CD8-positive, alpha-beta memory T cell (primary cell): ENCODE data around the gene RELN. TPM values are rescaled to one million over a fixed set of nuclear protein-coding genes. Genes with fewer than 3 reads are reported as not detected.

ENCODE experiments used
- CTCF ChIA-PET: fragments of 350-600 bp; sonication (Branson Sonifier 250); formaldehyde crosslinking; loops from one replicate; lab custom pipeline; 2021; ENCODE audit warnings: antibody characterized with exemption; lab: Charles Lee
- POLR2A ChIA-PET: fragments of 350-600 bp; sonication (Branson Sonifier 250); formaldehyde crosslinking; loops from one replicate; lab custom pipeline; 2021; ENCODE audit warnings: antibody characterized with exemption; lab: Charles Lee
- DNase-seq, 5 donors: peaks; one replicate each; pipeline versions ENCODE4 v3.0.0 to v3.0.0-alpha.2; 2020 to 2022; ENCODE audit warnings: mixed read lengths in 1 of 5
- H3K27ac ChIP-seq: one replicate; pipeline ENCODE4 v1.7.0; 2013; ENCODE audit warnings: low read depth, mild to moderate bottlenecking, low read length, moderate library complexity
- H3K27me3 ChIP-seq: 2 replicates; pipeline ENCODE4 v1.7.0; 2013; ENCODE audit warnings: low read length, mild to moderate bottlenecking; ENCODE audit not compliant: insufficient read depth, poor library complexity, severe bottlenecking
- H3K36me3 ChIP-seq: 2 replicates; pipeline ENCODE4 v1.7.0; 2013; ENCODE audit warnings: mild to moderate bottlenecking, low read length, moderate library complexity; ENCODE audit not compliant: insufficient read depth
- H3K4me1 ChIP-seq: 2 replicates; pipeline ENCODE4 v1.7.0; 2013; ENCODE audit warnings: mild to moderate bottlenecking, low read length, moderate library complexity; ENCODE audit not compliant: insufficient read depth
- H3K4me3 ChIP-seq: 2 replicates; pipeline ENCODE4 v1.7.0; 2013; ENCODE audit warnings: mild to moderate bottlenecking, low read length
- H3K9me3 ChIP-seq: 2 replicates; pipeline ENCODE4 v1.7.0; 2013; ENCODE audit warnings: mild to moderate bottlenecking, low read length
- H3K27ac Mint-ChIP-seq, 8 donors: one replicate each; pipeline ENCODE4 v1.8.0; 2020 to 2021; ENCODE audit warnings: mixed read lengths in 8 of 8, mild to moderate bottlenecking in 6 of 8, inconsistent platforms in 3 of 8, moderate library complexity in 3 of 8
- H3K27me3 Mint-ChIP-seq, 2 donors: one replicate each; pipeline ENCODE4 v1.8.0; 2020 to 2021; ENCODE audit warnings: mixed read lengths in 2 of 2, mild to moderate bottlenecking in 1 of 2, moderate library complexity in 1 of 2
- H3K36me3 Mint-ChIP-seq, 3 donors: one replicate each; pipeline ENCODE4 v1.8.0; 2020 to 2021; ENCODE audit warnings: mixed read lengths in 3 of 3, inconsistent platforms in 1 of 3, mild to moderate bottlenecking in 1 of 3
- H3K4me1 Mint-ChIP-seq, 3 donors: one replicate each; pipeline ENCODE4 v1.8.0; 2020 to 2021; ENCODE audit warnings: mixed read lengths in 3 of 3, inconsistent platforms in 1 of 3, mild to moderate bottlenecking in 1 of 3
- H3K4me3 Mint-ChIP-seq, 7 donors: one replicate each; pipeline ENCODE4 v1.8.0; 2020 to 2021; ENCODE audit warnings: mixed read lengths in 7 of 7, mild to moderate bottlenecking in 6 of 7, moderate library complexity in 4 of 7, inconsistent platforms in 2 of 7
- H3K9me3 Mint-ChIP-seq, 5 donors: one replicate each; pipeline ENCODE4 v1.8.0; 2020 to 2022; ENCODE audit warnings: mixed read lengths in 5 of 5, mild to moderate bottlenecking in 3 of 5, moderate library complexity in 2 of 5, inconsistent platforms in 1 of 5
- polyA plus RNA-seq: library from polyadenylated mRNA; unstranded; fragments of 300-500 nt; fragmentation: Illumina TruSeq; gene quantifications from one replicate; pipeline ENCODE4 v1.2.3, GENCODE V29; 2021
- total RNA-seq, 2 experiments: library from RNA; stranded (reverse); gene quantifications; one replicate each; pipeline ENCODE4 v1.2.3, GENCODE V29; 2021

Gene RELN
- total and polyA plus RNA-seq, 3 experiments from 2014 or later = not detected

DNA sequence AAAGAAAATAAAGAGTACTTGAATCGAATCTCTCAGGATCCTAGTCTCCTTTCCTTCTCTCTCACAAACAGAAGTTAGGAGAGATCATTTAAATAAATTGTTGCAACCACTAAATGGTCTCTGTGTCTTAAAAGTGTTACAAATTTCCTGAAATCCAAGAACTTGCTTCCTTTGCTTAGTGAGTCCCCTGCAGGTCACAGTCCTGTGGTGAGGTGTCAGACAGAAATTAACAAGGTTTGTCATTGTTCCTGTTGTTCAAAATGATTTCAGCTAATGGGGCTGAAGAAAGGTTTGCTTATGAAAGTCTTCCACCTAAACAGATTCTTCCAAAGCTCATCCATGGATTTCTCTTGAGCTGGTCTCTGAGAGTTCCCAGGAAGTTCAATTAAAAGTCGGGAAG lies 391.9 kb downstream of the RELN start:
- no peak overlapping the region for H3K4me3 Mint-ChIP-seq
- H3K27me3 Mint-ChIP-seq = peaks cover 3 to 34% of the 10 kb centered on the region in 2 donors
- no peak overlapping the region for H3K27ac ChIP-seq
- no peaks in the 10 kb centered on the region for H3K36me3 Mint-ChIP-seq
- no peak for DNase-seq
- no peaks in the 10 kb centered on the region for H3K4me1 ChIP-seq
- ChIA-PET CTCF (no interaction called here), POLR2A (no interaction called here)
- no peaks in the 10 kb centered on the region for H3K27me3 ChIP-seq
- H3K9me3 ChIP-seq = no peaks in the 10 kb centered on the region
- H3K9me3 Mint-ChIP-seq = peaks cover 0 to 4% (median 0%) of the 10 kb centered on the region in 5 donors
- H3K36me3 ChIP-seq = no peaks in the 10 kb centered on the region
- H3K27ac Mint-ChIP-seq = no peak overlapping the region
- no peaks in the 10 kb centered on the region for H3K4me1 Mint-ChIP-seq
- no peak overlapping the region for H3K4me3 ChIP-seq

DNA sequence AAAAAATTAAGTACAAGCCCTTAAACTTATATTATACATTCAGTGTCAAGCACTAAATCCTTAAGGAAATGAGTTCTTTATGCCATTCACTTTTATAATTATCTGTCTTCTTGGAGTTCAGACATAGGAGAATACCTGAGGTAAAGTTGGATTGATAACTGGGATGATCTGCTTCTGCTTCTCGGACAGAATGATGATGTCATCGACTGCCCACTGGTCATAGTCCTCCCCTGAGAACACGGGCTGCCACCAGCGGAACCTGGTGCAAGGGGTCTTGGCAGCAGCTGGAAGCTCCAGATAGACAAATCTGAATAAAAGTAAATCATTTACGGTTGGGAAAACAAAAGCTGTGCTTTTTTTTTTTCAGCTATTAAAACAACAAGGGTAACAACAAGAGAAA lies 395.3 kb downstream of the RELN start:
- Mint-ChIP-seq H3K4me3 (no peak overlapping the region), H3K36me3 (no peaks in the 10 kb centered on the region), H3K9me3 (no peaks in the 10 kb centered on the region), H3K27ac (no peak overlapping the region), H3K4me1 (no peaks in the 10 kb centered on the region), H3K27me3 (peaks cover 1 to 24% of the 10 kb centered on the region in 2 donors)
- Histone ChIP-seq H3K27ac (no peak overlapping the region), H3K9me3 (no peaks in the 10 kb centered on the region), H3K27me3 (no peaks in the 10 kb centered on the region), H3K4me1 (no peaks in the 10 kb centered on the region), H3K4me3 (no peak overlapping the region), H3K36me3 (no peaks in the 10 kb centered on the region)
- ChIA-PET CTCF (no interaction called here), POLR2A (no interaction called here)
- DNase-seq = no peak

DNA sequence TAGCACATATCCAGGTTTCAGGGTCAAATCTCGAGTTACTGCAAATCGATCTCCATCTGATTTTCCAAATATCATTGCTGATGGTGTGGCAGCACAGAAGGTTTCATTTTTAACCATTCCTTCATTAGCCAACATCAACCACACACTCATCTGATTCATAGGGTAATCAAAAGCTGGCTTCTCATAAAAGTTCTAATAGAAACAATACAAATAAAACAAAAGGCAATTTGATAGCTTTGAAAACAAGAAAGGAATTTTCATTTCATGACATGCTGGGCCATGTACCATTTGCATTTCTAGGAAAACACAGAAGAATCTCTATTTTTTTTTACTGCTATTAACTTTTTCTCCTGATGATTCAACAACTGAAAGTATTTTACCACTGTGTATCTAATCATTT lies 395.8 kb downstream of the RELN start:
- Histone ChIP-seq H3K27me3 (no peaks in the 10 kb centered on the region), H3K27ac (no peak overlapping the region), H3K9me3 (no peaks in the 10 kb centered on the region), H3K4me1 (no peaks in the 10 kb centered on the region), H3K36me3 (no peaks in the 10 kb centered on the region), H3K4me3 (no peak overlapping the region)
- no peak for DNase-seq
- Mint-ChIP-seq H3K4me3 (no peak overlapping the region), H3K36me3 (no peaks in the 10 kb centered on the region), H3K9me3 (no peaks in the 10 kb centered on the region), H3K27me3 (peaks cover 1 to 24% of the 10 kb centered on the region in 2 donors), H3K27ac (no peak overlapping the region), H3K4me1 (no peaks in the 10 kb centered on the region)
- ChIA-PET POLR2A (no interaction called here), CTCF (no interaction called here)

DNA sequence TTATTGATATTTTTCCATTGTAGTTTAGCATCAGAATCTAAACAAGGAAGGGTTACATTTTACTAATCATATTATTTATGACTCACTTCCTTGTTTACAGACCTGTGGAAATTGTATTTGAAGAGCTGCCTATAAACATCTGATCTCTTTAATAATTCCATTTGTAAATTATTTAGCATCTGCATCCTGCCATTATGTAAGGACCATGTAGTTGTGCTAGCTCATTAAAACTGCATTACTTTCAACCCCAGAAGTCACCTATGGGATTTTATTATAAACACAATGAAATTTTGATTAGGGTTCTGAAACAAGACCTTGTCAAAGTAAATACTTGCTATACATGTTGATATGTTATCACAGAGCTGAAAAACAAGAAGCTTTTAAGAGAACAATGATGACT lies 396.6 kb downstream of the RELN start:
- Histone ChIP-seq H3K27ac (no peak overlapping the region), H3K4me3 (no peak overlapping the region), H3K27me3 (no peaks in the 10 kb centered on the region), H3K4me1 (no peaks in the 10 kb centered on the region), H3K36me3 (no peaks in the 10 kb centered on the region), H3K9me3 (no peaks in the 10 kb centered on the region)
- Mint-ChIP-seq H3K4me1 (no peaks in the 10 kb centered on the region), H3K4me3 (no peak overlapping the region), H3K9me3 (no peaks in the 10 kb centered on the region), H3K36me3 (no peaks in the 10 kb centered on the region), H3K27me3 (peaks cover 0 to 18% of the 10 kb centered on the region in 2 donors), H3K27ac (no peak overlapping the region)
- POLR2A ChIA-PET = no interaction called here
- CTCF ChIA-PET = no interaction called here
- DNase-seq = no peak

DNA sequence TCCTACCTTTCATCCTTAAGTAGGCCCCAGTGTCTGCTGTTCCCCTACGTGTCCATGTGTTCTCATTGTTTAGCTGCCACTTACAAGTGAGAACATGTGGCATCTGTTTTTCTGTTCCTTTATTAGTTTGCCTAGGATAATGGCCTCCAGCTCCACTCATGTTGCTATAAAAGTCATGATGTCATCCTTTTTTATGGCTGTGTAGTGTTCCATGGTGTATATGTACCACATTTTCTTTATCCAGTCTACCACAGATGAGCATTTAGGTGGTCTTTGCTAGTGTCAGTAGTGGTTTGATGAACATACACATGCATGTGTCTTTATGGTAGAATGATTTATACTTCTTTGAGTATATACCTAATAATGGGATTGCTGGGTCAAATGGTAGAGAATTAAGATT lies 397.3 kb downstream of the RELN start:
- Histone ChIP-seq H3K27ac (no peak overlapping the region), H3K4me3 (no peak overlapping the region), H3K9me3 (no peaks in the 10 kb centered on the region), H3K4me1 (no peaks in the 10 kb centered on the region), H3K27me3 (no peaks in the 10 kb centered on the region), H3K36me3 (no peaks in the 10 kb centered on the region)
- Mint-ChIP-seq H3K27ac (no peak overlapping the region), H3K9me3 (no peaks in the 10 kb centered on the region), H3K36me3 (no peaks in the 10 kb centered on the region), H3K4me1 (no peaks in the 10 kb centered on the region), H3K27me3 (peaks cover 0 to 16% of the 10 kb centered on the region in 2 donors), H3K4me3 (no peak overlapping the region)
- CTCF ChIA-PET = no interaction called here
- POLR2A ChIA-PET = no interaction called here
- no peak for DNase-seq

DNA sequence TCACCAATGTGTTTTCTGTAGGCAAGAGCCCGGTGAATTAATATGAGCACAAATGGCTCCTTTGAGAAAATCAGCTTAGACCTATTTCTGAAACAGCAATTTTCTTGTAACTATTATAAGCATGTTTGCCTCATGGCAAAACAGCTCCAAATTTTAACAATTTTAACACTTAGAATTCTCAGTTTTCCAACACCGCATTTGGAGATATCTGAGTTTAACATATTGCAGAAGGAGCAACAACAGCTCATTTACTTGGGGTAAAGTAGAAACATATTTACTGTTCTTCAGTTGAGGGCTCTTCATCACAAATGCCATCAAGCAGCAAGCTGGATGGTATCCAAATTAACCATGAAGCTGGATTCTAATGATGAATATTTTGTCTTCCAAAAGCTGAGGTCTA lies 409.4 kb downstream of the RELN start:
- Histone ChIP-seq H3K9me3 (no peaks in the 10 kb centered on the region), H3K27me3 (no peaks in the 10 kb centered on the region), H3K36me3 (no peaks in the 10 kb centered on the region), H3K4me1 (no peaks in the 10 kb centered on the region), H3K4me3 (no peak overlapping the region), H3K27ac (no peak overlapping the region)
- no peaks in the 10 kb centered on the region for H3K36me3 Mint-ChIP-seq
- ChIA-PET CTCF (no interaction called here), POLR2A (no interaction called here)
- H3K27me3 Mint-ChIP-seq = peaks cover 0 to 28% of the 10 kb centered on the region in 2 donors
- H3K4me1 Mint-ChIP-seq = no peaks in the 10 kb centered on the region
- no peak for DNase-seq
- H3K4me3 Mint-ChIP-seq = no peak overlapping the region
- H3K27ac Mint-ChIP-seq = no peak overlapping the region
- H3K9me3 Mint-ChIP-seq = no peaks in the 10 kb centered on the region

DNA sequence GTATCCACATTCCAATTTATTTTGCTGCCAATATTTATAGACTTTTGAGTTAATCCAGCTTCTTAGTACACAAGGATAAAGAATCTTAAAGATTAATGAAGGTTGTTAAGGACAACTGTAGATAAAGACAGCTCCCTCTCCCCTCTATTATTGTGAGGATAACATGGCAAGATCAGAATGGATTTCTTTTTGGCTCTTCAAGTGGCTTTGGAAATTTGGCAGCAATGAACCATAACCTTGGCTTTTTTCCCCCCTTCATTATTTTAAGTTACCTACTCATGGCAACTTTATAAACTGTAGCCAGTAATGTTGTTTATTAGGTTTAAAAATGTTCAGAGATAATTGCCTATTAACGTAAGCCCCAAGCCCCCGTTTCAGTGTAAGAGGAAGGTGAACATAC lies 412.4 kb downstream of the RELN start:
- H3K27ac ChIP-seq = no peak overlapping the region
- Mint-ChIP-seq H3K27me3 (peaks cover 0 to 27% of the 10 kb centered on the region in 2 donors), H3K4me3 (no peak overlapping the region), H3K9me3 (no peaks in the 10 kb centered on the region), H3K4me1 (no peaks in the 10 kb centered on the region), H3K36me3 (no peaks in the 10 kb centered on the region), H3K27ac (no peak overlapping the region)
- H3K36me3 ChIP-seq = no peaks in the 10 kb centered on the region
- no peak for DNase-seq
- no peaks in the 10 kb centered on the region for H3K9me3 ChIP-seq
- CTCF ChIA-PET = no interaction called here
- no peaks in the 10 kb centered on the region for H3K4me1 ChIP-seq
- H3K4me3 ChIP-seq = no peak overlapping the region
- POLR2A ChIA-PET = no interaction called here
- no peaks in the 10 kb centered on the region for H3K27me3 ChIP-seq

DNA sequence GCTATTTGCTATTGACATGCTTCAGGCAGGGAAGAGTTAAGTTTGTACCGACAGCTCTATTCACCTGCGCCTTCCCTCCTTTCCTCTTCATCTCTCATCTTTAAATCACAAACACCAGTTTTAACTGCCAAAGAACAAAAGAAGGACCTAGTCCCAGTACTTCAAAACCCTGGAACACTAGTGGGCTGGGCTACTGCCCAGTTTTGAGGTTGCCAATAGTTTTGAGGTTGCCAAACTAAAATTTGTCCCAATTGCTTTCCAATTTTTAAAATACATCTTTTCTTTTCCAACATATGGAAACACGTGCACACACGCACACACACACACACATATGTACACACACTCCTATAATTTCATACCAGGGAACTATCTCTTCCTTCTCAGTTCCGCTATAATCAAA lies 412.8 kb downstream of the RELN start:
- H3K27me3 ChIP-seq = no peaks in the 10 kb centered on the region
- no peak overlapping the region for H3K27ac ChIP-seq
- DNase-seq = no peak
- CTCF ChIA-PET = no interaction called here
- no peaks in the 10 kb centered on the region for H3K9me3 Mint-ChIP-seq
- H3K36me3 ChIP-seq = no peaks in the 10 kb centered on the region
- H3K4me3 Mint-ChIP-seq = no peak overlapping the region
- peaks cover 0 to 27% of the 10 kb centered on the region in 2 donors for H3K27me3 Mint-ChIP-seq
- H3K9me3 ChIP-seq = no peaks in the 10 kb centered on the region
- no peaks in the 10 kb centered on the region for H3K4me1 ChIP-seq
- no peaks in the 10 kb centered on the region for H3K36me3 Mint-ChIP-seq
- H3K27ac Mint-ChIP-seq = no peak overlapping the region
- H3K4me1 Mint-ChIP-seq = no peaks in the 10 kb centered on the region
- POLR2A ChIA-PET = no interaction called here
- H3K4me3 ChIP-seq = no peak overlapping the region

DNA sequence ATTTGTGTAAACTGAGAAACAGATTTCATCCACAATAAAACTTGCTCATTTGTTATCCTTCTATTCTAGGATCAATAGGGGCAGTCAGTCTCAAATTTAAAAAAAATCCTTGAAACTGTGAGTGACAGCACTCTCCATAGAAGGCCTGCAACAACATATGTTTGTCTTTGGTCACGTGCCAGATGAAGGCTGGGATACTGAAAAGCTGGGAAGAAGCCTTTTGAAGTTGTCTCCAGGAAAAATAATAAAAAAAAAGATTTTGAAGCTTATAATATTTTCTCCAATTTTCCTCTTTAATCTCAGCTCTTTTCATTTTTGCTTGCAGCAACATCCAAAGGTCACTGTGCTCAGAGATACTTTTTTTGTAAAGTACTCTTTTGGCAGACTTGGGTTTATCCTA lies 414.9 kb downstream of the RELN start:
- no peak overlapping the region for H3K4me3 ChIP-seq
- no peaks in the 10 kb centered on the region for H3K4me1 ChIP-seq
- Mint-ChIP-seq H3K27ac (no peak overlapping the region), H3K4me3 (no peak overlapping the region), H3K4me1 (no peaks in the 10 kb centered on the region), H3K9me3 (no peaks in the 10 kb centered on the region), H3K36me3 (no peaks in the 10 kb centered on the region), H3K27me3 (peaks cover 2 to 30% of the 10 kb centered on the region in 2 donors)
- no peaks in the 10 kb centered on the region for H3K27me3 ChIP-seq
- DNase-seq = no peak
- CTCF ChIA-PET = interaction anchor here (2.1 kb wide), 1 partner anchor 15 kb away, joined by 7 read pairs; no protein-coding TSS in a partner anchor
- H3K36me3 ChIP-seq = no peaks in the 10 kb centered on the region
- H3K9me3 ChIP-seq = no peaks in the 10 kb centered on the region
- POLR2A ChIA-PET = no interaction called here
- H3K27ac ChIP-seq = no peak overlapping the region
